ENCODE results near the gene MAIP1. TPM values are rescaled to one million over a fixed set of nuclear protein-coding genes. Genes with fewer than 3 reads are reported as not detected.

MAIP1 gene
- total and polyA plus RNA-seq, 2 of the 4 experiments (the other 2 are of a cell fraction): 14.2 to 16.8 TPM

DNA sequence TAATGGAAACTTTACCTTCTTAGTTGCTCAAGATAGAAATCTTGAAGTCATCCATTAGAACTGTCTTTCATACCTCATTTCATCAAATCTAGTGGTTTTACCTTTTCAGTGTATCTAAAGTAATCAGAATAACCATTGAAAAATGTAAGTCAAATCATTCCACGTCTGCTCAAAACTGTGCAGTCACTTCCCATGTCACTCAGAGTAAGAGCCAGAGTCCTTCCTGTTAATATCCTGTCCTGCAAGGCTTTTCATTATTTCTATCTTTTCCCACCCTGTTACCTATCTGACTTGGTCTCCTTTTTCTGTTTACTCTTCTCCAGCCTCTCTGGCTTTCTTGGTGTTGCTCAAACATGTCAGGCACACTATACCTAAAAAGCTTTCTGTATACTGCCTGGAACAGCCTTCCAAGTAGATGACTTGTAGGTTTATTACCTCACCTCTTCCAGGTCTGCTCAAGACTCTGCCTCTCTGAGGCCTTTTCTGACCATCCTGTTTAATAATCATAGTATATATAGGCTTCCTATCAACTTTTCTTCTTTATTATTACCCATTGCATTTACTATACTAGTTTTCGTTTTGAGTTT, 40.9 kb upstream of the MAIP1 start:
- no peak overlapping the region for H2AFZ ChIP-seq (replicated peaks; ENCODE audit: low read length, poor library complexity)

More for the DNA sequence above, 40.9 kb upstream of the MAIP1 start:
- no peaks in the 10 kb centered on the region for H3K27me3 ChIP-seq (ENCODE audit: control insufficient read depth, insufficient read depth, low read length)
- DNase-seq: no peak
- H2AK5ac ChIP-seq (ENCODE audit: low read depth, low read length): no peak overlapping the region
- peaks cover 2% of the 10 kb centered on the region; the same call in 1 of the 2 replicates for H3K9me3 ChIP-seq (ENCODE audit: control insufficient read depth, insufficient read depth, low read length)
- H2BK15ac ChIP-seq (ENCODE audit: low read depth, low read length): no peak overlapping the region
- H3K4ac ChIP-seq (ENCODE audit: low read depth, low read length): no peak overlapping the region
- no peak overlapping the region for H3K9ac ChIP-seq (ENCODE audit: low read depth, low read length)
- H2BK20ac ChIP-seq (ENCODE audit: low read depth, low read length): no peak overlapping the region
- H3K27ac ChIP-seq (ENCODE audit: insufficient read depth, low read length): no peak overlapping the region
- H4K20me1 ChIP-seq (ENCODE audit: insufficient read depth, low read length): peaks cover 19% of the 10 kb centered on the region; the same call in 1 of the 2 replicates
- TF ChIP-seq CHD1 (IDR thresholded peaks at IDR 0.05; ENCODE audit: low read depth, low read length) (no peak), SMC3 (IDR thresholded peaks at IDR 0.05; ENCODE audit: low read depth, low read length) (no peak), RFX5 (IDR thresholded peaks at IDR 0.05; ENCODE audit: low read depth, low read length) (no peak)
- POLR2A ChIA-PET (ENCODE audit: unreplicated experiment): no interaction called here
- H3K4me2 ChIP-seq (ENCODE audit: low read depth, low read length): no peak overlapping the region
- dilution Hi-C loops (cut with HindIII; ENCODE audit: low sequenced_read_pairs, unreplicated experiment): no loop called here
- no peak overlapping the region for H4K8ac ChIP-seq (ENCODE audit: low read depth in 2 of 2, low read length in 2 of 2)
- H3K4me3 ChIP-seq (ENCODE audit: insufficient read depth, low read depth, low read length): no peak overlapping the region
- no peak overlapping the region for H2AK9ac ChIP-seq (replicated peaks; ENCODE audit: low read depth, low read length, poor library complexity)
- CTCF ChIA-PET: interaction anchor here (1.4 kb wide), 1 partner anchor 26 kb away, joined by 4 read pairs; no protein-coding TSS in a partner anchor
- no peak overlapping the region for H3K56ac ChIP-seq (ENCODE audit: extremely low read depth, insufficient read depth, low read length)
- H3K14ac ChIP-seq (replicated peaks; ENCODE audit: low read depth, low read length): no peak overlapping the region
- H3K9me1 ChIP-seq (ENCODE audit: insufficient read depth, low read length): no peaks in the 10 kb centered on the region
- no peak for ATAC-seq (ENCODE audit: low read depth)
- no TSS peak for BruUV-seq (replicated peaks)
- peaks cover 11 to 35% of the 10 kb centered on the region in 2 experiments for H3K79me1 ChIP-seq (ENCODE audit: low read depth in 1 of 2, low read length in 2 of 2)
- H4K91ac ChIP-seq (ENCODE audit: insufficient read depth, low read depth, low read length): no peak overlapping the region
- no peak overlapping the region for H3K18ac ChIP-seq (ENCODE audit: low read depth, low read length)
- H3K36me3 ChIP-seq (ENCODE audit: control insufficient read depth, insufficient read depth, low read length): peaks cover 14% of the 10 kb centered on the region
- no peak overlapping the region for H3K23ac ChIP-seq (ENCODE audit: low read depth, low read length)
- H3K4me1 ChIP-seq (ENCODE audit: control insufficient read depth, insufficient read depth, low read length): no peaks in the 10 kb centered on the region
- H2BK120ac ChIP-seq (ENCODE audit: low read depth, low read length): no peak overlapping the region
- H2BK5ac ChIP-seq (ENCODE audit: low read depth, low read length, poor library complexity, severe bottlenecking): no peak overlapping the region
- no peak overlapping the region for H4K5ac ChIP-seq (ENCODE audit: low read depth, low read length)
- in situ Hi-C loops (cut with MboI; ENCODE audit: low sequenced_read_pairs): no loop called here
- no CpG with 5 or more reads among the region's 2 CpGs for WGBS, 2 experiments (ENCODE audit: extremely low coverage in 2 of 2, insufficient read length in 1 of 2)
- intact Hi-C loops (cut with micrococcal nuclease): no loop called here
